Measurements from ENCODE around the gene SYTL4.

The SYTL4 gene

GRCh38 chrX:100695302-100695701 is 36.6 kb downstream of the SYTL4 start:
- no peak for DNase-seq (ENCODE audit: low read depth in 1 of 2, low spot score in 1 of 2)

GRCh38 chrX:100687546-100687945 is 44.4 kb downstream of the SYTL4 start:
- no peak for DNase-seq (ENCODE audit: low read depth in 1 of 2, low spot score in 1 of 2)

GRCh38 chrX:100687128-100687527 is 44.8 kb downstream of the SYTL4 start:
- DNase-seq (ENCODE audit: low read depth in 1 of 2, low spot score in 1 of 2): no peak

- no peak for DNase-seq (ENCODE audit: low read depth in 1 of 2, low spot score in 1 of 2)
These were observed 46.0 kb downstream of the SYTL4 start for GRCh38 chrX:100685997-100686305.

GRCh38 chrX:100685284-100685996 is 46.5 kb downstream of the SYTL4 start:
- DNase-seq (ENCODE audit: low read depth in 1 of 2, low spot score in 1 of 2): peak; percentile 12 to 36

GRCh38 chrX:100682939-100683338 is 49.0 kb downstream of the SYTL4 start:
- no peak for DNase-seq (ENCODE audit: low read depth in 1 of 2, low spot score in 1 of 2)

GRCh38 chrX:100681599-100681998 is 50.3 kb downstream of the SYTL4 start:
- DNase-seq (ENCODE audit: low read depth in 1 of 2, low spot score in 1 of 2): no peak

GRCh38 chrX:100680756-100681155 is 51.2 kb downstream of the SYTL4 start:
- DNase-seq (ENCODE audit: low read depth in 1 of 2, low spot score in 1 of 2): no peak

GRCh38 chrX:100677611-100678181 is 54.2 kb downstream of the SYTL4 start:
- no peak for DNase-seq (ENCODE audit: low read depth in 1 of 2, low spot score in 1 of 2)

- no peak for DNase-seq (ENCODE audit: low read depth in 1 of 2, low spot score in 1 of 2)
These were observed 57.2 kb downstream of the SYTL4 start for GRCh38 chrX:100674705-100675104.

- no peak for DNase-seq (ENCODE audit: low read depth in 1 of 2, low spot score in 1 of 2)
These were observed 58.4 kb downstream of the SYTL4 start for GRCh38 chrX:100673397-100673953.

GRCh38 chrX:100672966-100673365 is 59.0 kb downstream of the SYTL4 start:
- DNase-seq (ENCODE audit: low read depth in 1 of 2, low spot score in 1 of 2): no peak

- DNase-seq (ENCODE audit: low read depth in 1 of 2, low spot score in 1 of 2): no peak
These were observed 68.3 kb downstream of the SYTL4 start for GRCh38 chrX:100663642-100664041.

- DNase-seq (ENCODE audit: low read depth in 1 of 2, low spot score in 1 of 2): no peak
These were observed 69.1 kb downstream of the SYTL4 start for GRCh38 chrX:100662796-100663195.

- DNase-seq (ENCODE audit: low read depth in 1 of 2, low spot score in 1 of 2): no peak
These were observed 69.8 kb downstream of the SYTL4 start for GRCh38 chrX:100662170-100662569.

GRCh38 chrX:100659431-100660137 is 72.3 kb downstream of the SYTL4 start:
- DNase-seq (ENCODE audit: low read depth in 1 of 2, low spot score in 1 of 2): no peak

GRCh38 chrX:100658941-100659381 is 73.0 kb downstream of the SYTL4 start:
- DNase-seq (ENCODE audit: low read depth in 1 of 2, low spot score in 1 of 2): no peak

GRCh38 chrX:100654261-100654660 is 77.7 kb downstream of the SYTL4 start:
- DNase-seq (ENCODE audit: low read depth in 1 of 2, low spot score in 1 of 2): no peak

- DNase-seq (ENCODE audit: low read depth in 1 of 2, low spot score in 1 of 2): no peak
These were observed 79.7 kb downstream of the SYTL4 start for GRCh38 chrX:100652266-100652665.

GRCh38 chrX:100650841-100651240 is 81.1 kb downstream of the SYTL4 start:
- DNase-seq (ENCODE audit: low read depth in 1 of 2, low spot score in 1 of 2): no peak

- DNase-seq (ENCODE audit: low read depth in 1 of 2, low spot score in 1 of 2): no peak
These were observed 82.2 kb downstream of the SYTL4 start for GRCh38 chrX:100649550-100650356.
